Suprapubic skin (tissue), 4 donors: ENCODE measurements around the gene BRICD5.

Source experiments
- EP300 ChIP-seq: sonication (generic); formaldehyde crosslinking; IDR thresholded peaks from one replicate; pipeline ENCODE4 v1.6.1; 2017; ENCODE audit warnings: antibody characterized with exemption
- POLR2A ChIP-seq, 2 donors: fragments of 450-650 bp; IDR thresholded peaks; one replicate each; pipeline ENCODE4 v1.6.1; 2017; ENCODE audit warnings: antibody characterized with exemption in 2 of 2, mild to moderate bottlenecking in 2 of 2, moderate library complexity in 2 of 2
- POLR2AphosphoS5 ChIP-seq, 3 donors: sonication (generic); formaldehyde crosslinking; IDR thresholded peaks; one replicate each; pipeline ENCODE4 v1.6.1; 2017; ENCODE audit warnings: antibody characterized with exemption in 3 of 3
- TF ChIP-seq, protein P1 (sequence below), 2 donors: fragments of 200-600 bp in 1 of 2; fragments of 450-650 bp in 1 of 2; sonication (generic) in 1 of 2; IDR thresholded peaks; one replicate each; pipeline ENCODE4 v1.5.1; 2016 to 2019; ENCODE audit warnings: antibody characterized with exemption in 2 of 2, mild to moderate bottlenecking in 1 of 2, moderate library complexity in 1 of 2

DNA sequence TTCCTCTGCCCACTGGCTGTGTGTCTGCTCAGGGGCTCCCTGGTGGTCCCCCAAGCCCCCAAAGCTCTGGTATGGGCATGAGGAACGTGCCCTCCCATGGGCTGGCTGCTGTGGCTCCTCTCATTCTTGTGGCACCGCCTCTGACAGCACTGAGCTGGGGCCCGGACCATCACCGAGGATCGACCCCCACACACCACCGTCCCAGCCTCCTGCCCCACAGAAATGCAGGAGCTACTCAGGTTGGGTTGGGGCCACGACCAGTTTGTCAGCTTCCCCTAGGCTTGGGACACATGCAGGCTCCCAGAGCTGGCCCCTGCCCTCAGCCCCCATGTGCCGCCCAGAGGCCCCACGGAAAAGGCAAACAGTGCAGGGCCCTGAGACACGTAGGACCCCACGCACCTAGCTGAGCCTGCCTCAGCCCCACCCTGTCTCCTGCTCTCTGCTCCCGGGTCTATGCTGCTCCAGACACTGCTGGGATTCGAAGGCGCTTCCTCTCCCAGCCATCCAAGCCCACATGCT lies 11.0 kb downstream of the BRICD5 start:
- TF ChIP-seq, protein P1, sequence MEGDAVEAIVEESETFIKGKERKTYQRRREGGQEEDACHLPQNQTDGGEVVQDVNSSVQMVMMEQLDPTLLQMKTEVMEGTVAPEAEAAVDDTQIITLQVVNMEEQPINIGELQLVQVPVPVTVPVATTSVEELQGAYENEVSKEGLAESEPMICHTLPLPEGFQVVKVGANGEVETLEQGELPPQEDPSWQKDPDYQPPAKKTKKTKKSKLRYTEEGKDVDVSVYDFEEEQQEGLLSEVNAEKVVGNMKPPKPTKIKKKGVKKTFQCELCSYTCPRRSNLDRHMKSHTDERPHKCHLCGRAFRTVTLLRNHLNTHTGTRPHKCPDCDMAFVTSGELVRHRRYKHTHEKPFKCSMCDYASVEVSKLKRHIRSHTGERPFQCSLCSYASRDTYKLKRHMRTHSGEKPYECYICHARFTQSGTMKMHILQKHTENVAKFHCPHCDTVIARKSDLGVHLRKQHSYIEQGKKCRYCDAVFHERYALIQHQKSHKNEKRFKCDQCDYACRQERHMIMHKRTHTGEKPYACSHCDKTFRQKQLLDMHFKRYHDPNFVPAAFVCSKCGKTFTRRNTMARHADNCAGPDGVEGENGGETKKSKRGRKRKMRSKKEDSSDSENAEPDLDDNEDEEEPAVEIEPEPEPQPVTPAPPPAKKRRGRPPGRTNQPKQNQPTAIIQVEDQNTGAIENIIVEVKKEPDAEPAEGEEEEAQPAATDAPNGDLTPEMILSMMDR (IDR thresholded peaks at IDR 0.05) = no peak
- TF ChIP-seq POLR2A (IDR thresholded peaks at IDR 0.05) (no peak), POLR2AphosphoS5 (IDR thresholded peaks at IDR 0.05) (no peak), EP300 (no peak)
